Measurements from ENCODE around the gene FANCE. TPM values are rescaled to one million over a fixed set of nuclear protein-coding genes. Genes with fewer than 3 reads are reported as not detected.

FANCE gene
- total RNA-seq, 1 experiment from 2014 or later, result 10.4 TPM

DNA sequence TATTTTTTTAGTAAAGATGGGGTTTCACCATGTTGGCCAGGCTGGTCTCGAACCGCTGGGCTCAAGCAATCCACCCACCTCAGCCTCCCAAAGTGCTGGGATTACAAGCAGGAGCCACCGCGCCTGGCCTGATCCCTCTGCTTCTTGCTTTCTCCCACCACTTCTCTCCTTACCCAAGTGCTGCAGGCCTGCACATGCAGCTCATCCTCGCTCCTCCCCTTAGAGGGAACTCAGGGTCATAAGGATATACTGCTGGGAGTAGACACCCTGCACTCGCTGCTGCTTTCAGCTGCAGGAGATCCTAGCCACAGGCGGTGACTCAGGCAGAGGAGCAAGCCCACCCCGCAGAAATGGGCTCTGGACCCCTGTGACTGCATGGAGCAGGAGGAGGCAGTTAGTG, 40.0 kb upstream of the FANCE start:
- Mint-ChIP-seq H3K27me3 (ENCODE audit: unreplicated experiment) (no peaks in the 10 kb centered on the region), H3K36me3 (ENCODE audit: insufficient read depth, unreplicated experiment) (no peaks in the 10 kb centered on the region), H3K4me1 (ENCODE audit: low read depth, unreplicated experiment) (peaks cover 13% of the 10 kb centered on the region), H3K4me3 (ENCODE audit: low read depth, unreplicated experiment) (no peak overlapping the region), H3K9me3 (ENCODE audit: low read depth, unreplicated experiment) (no peaks in the 10 kb centered on the region), H3K27ac (ENCODE audit: unreplicated experiment) (no peak overlapping the region)
- DNase-seq, result no peak
- BruUV-seq (replicated peaks), result no TSS peak
- intact Hi-C loops (cut with micrococcal nuclease; ENCODE audit: unreplicated experiment), result no loop called here
- CTCF ChIA-PET, result no interaction called here
- TF ChIP-seq, protein P1, sequence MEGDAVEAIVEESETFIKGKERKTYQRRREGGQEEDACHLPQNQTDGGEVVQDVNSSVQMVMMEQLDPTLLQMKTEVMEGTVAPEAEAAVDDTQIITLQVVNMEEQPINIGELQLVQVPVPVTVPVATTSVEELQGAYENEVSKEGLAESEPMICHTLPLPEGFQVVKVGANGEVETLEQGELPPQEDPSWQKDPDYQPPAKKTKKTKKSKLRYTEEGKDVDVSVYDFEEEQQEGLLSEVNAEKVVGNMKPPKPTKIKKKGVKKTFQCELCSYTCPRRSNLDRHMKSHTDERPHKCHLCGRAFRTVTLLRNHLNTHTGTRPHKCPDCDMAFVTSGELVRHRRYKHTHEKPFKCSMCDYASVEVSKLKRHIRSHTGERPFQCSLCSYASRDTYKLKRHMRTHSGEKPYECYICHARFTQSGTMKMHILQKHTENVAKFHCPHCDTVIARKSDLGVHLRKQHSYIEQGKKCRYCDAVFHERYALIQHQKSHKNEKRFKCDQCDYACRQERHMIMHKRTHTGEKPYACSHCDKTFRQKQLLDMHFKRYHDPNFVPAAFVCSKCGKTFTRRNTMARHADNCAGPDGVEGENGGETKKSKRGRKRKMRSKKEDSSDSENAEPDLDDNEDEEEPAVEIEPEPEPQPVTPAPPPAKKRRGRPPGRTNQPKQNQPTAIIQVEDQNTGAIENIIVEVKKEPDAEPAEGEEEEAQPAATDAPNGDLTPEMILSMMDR (IDR thresholded peaks at IDR 0.05; ENCODE audit: unreplicated experiment), result no peak

DNA sequence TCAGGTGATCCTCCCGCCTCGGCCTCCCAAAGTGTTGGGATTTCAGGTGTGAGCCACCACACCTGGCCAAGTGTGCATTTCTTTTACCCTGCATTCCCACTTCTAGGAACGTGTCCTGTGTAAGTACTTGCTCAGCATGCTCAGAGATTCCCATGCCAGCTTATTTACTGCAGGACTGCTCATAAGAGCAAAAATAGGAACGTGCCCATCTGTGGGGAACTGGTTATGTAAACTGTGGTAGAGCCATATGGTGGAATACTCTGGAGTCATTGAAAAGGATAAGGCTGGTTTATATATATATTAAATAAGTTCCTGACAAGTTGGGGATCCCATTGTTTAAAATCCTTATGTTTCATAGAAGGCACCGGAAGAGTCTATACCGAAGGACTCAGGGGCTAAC, 38.2 kb upstream of the FANCE start:
- Mint-ChIP-seq H3K27ac (ENCODE audit: unreplicated experiment) (no peak overlapping the region), H3K36me3 (ENCODE audit: insufficient read depth, unreplicated experiment) (peaks cover 4% of the 10 kb centered on the region), H3K9me3 (ENCODE audit: low read depth, unreplicated experiment) (no peaks in the 10 kb centered on the region), H3K4me1 (ENCODE audit: low read depth, unreplicated experiment) (peaks cover 13% of the 10 kb centered on the region), H3K27me3 (ENCODE audit: unreplicated experiment) (no peaks in the 10 kb centered on the region), H3K4me3 (ENCODE audit: low read depth, unreplicated experiment) (no peak overlapping the region)
- CTCF ChIA-PET, result interaction anchor here (1.1 to 2.4 kb wide), 3 partner anchors 13 to 91 kb away, joined by 3 to 17 read pairs (median 11); no protein-coding TSS in a partner anchor
- BruUV-seq (replicated peaks), result no TSS peak
- intact Hi-C loops (cut with micrococcal nuclease; ENCODE audit: unreplicated experiment), result no loop called here
- DNase-seq, result no peak
- TF ChIP-seq, protein P1 (IDR thresholded peaks at IDR 0.05; ENCODE audit: unreplicated experiment), result no peak

GRCh38 chr6:35415065-35415891, 36.9 kb upstream of the FANCE start:
- TF ChIP-seq, protein P1 (IDR thresholded peaks at IDR 0.05; ENCODE audit: unreplicated experiment), result peak; percentile 74
- no TSS peak for BruUV-seq (replicated peaks)
- intact Hi-C loops (cut with micrococcal nuclease; ENCODE audit: unreplicated experiment), result loop anchor here (1.0 kb wide), 1 partner anchor 73 kb away; the partner anchor contains the start of gene PPARD
- DNase-seq, result peak; percentile 77
- CTCF ChIA-PET, result interaction anchor here (0.6 to 2.4 kb wide), 15 partner anchors 9 to 227 kb away, joined by 3 to 61 read pairs (median 4); partner anchors contain the start of gene PPARD
- peaks cover 4% of the 10 kb centered on the region for H3K36me3 Mint-ChIP-seq (ENCODE audit: insufficient read depth, unreplicated experiment)
- H3K4me3 Mint-ChIP-seq (ENCODE audit: low read depth, unreplicated experiment), result no peak overlapping the region
- H3K4me1 Mint-ChIP-seq (ENCODE audit: low read depth, unreplicated experiment), result peaks cover 13% of the 10 kb centered on the region
- H3K9me3 Mint-ChIP-seq (ENCODE audit: low read depth, unreplicated experiment), result no peaks in the 10 kb centered on the region
- H3K27me3 Mint-ChIP-seq (ENCODE audit: unreplicated experiment), result no peaks in the 10 kb centered on the region
- H3K27ac Mint-ChIP-seq (ENCODE audit: unreplicated experiment), result no peak overlapping the region

- Mint-ChIP-seq H3K27me3 (ENCODE audit: unreplicated experiment) (no peaks in the 10 kb centered on the region), H3K4me3 (ENCODE audit: low read depth, unreplicated experiment) (no peak overlapping the region), H3K9me3 (ENCODE audit: low read depth, unreplicated experiment) (no peaks in the 10 kb centered on the region), H3K4me1 (ENCODE audit: low read depth, unreplicated experiment) (peaks cover 13% of the 10 kb centered on the region), H3K36me3 (ENCODE audit: insufficient read depth, unreplicated experiment) (peaks cover 4% of the 10 kb centered on the region), H3K27ac (ENCODE audit: unreplicated experiment) (no peak overlapping the region)
- no TSS peak for BruUV-seq (replicated peaks)
- DNase-seq, result no peak
- TF ChIP-seq, protein P1 (IDR thresholded peaks at IDR 0.05; ENCODE audit: unreplicated experiment), result no peak
- CTCF ChIA-PET, result no interaction called here
- intact Hi-C loops (cut with micrococcal nuclease; ENCODE audit: unreplicated experiment), result no loop called here
Measured at GRCh38 chr6:35417979-35418661, 34.0 kb upstream of the FANCE start.

Measured in Calu3 (cell line).